GM12878 (cell line): Measurements from ENCODE around the gene PTGS1. TPM values are rescaled to one million over a fixed set of nuclear protein-coding genes. Genes with fewer than 3 reads are reported as not detected.

Experiments used
- ATAC-seq: fragments of 200-7000 bp; cut with Tn5 transposase; 3 replicates; pipeline ENCODE4 v1.9.1; 2020; ENCODE audit warnings: mild to moderate bottlenecking, moderate library complexity
- BruUV-seq: library from RNA; stranded (reverse); fragments of 400-500 nt; replicated peaks from 2 replicates; lab custom pipeline; 2021; lab: Mats Ljungman, UMichigan
- CTCF ChIA-PET: fragments of 300-600 bp; sonication (Branson Sonifier 250); formaldehyde crosslinking; extraction: SDS; loops from one replicate; lab custom pipeline; 2021; ENCODE audit warnings: inconsistent platforms; lab: Yijun Ruan, JAX
- POLR2A ChIA-PET: fragments of 350-600 bp; formaldehyde crosslinking; extraction: SDS; loops from one replicate; lab custom pipeline; 2021; ENCODE audit warnings: inconsistent platforms; lab: Charles Lee
- RAD21 ChIA-PET: fragments of 300-600 bp; sonication (Branson Sonifier 250); formaldehyde crosslinking; loops from one replicate; lab custom pipeline; 2023; ENCODE audit warnings: antibody characterized with exemption; ENCODE audit not compliant: unreplicated experiment; lab: Charles Lee
- SMC1A ChIA-PET: fragments of 300-600 bp; sonication (Branson Sonifier 250); formaldehyde crosslinking; loops from one replicate; lab custom pipeline; 2023; ENCODE audit not compliant: unreplicated experiment, uncharacterized antibody; lab: Charles Lee
- DNase-seq: peaks from one replicate; pipeline ENCODE4 v3.0.0-alpha.2; 2011; ENCODE audit warnings: low read depth, low spot score
- FAIRE-seq: peaks from 3 replicates; lab custom pipeline; 2011; peaks lifted over from hg19 to GRCh38; lab: Jason Lieb, UNC
- H2AFZ ChIP-seq: 2 replicates; pipeline ENCODE4 v1.6.0; 2011; ENCODE audit warnings: low read depth, low read length, control low read depth; ENCODE audit not compliant: control insufficient read depth
- H3K27ac ChIP-seq: 2 replicates; pipeline ENCODE4 v1.5.1; 2011; ENCODE audit warnings: control low read depth; ENCODE audit not compliant: control insufficient read depth, insufficient read depth
- H3K27me3 ChIP-seq, 2 experiments: replicated peaks in 1 of 2; 2 replicates each; pipeline versions ENCODE4 v1.6.0 to v1.6.1; 2011; ENCODE audit warnings: low read length in 1 of 2; ENCODE audit not compliant: control insufficient read depth in 2 of 2, insufficient read depth in 2 of 2
- H3K36me3 ChIP-seq, 2 experiments: 2 replicates each; pipeline ENCODE4 v1.5.1; 2011; ENCODE audit warnings: low read length in 1 of 2; ENCODE audit not compliant: control insufficient read depth in 2 of 2, insufficient read depth in 2 of 2
- H3K4me1 ChIP-seq: 2 replicates; pipeline ENCODE4 v1.6.1; 2011; ENCODE audit warnings: mild to moderate bottlenecking, low read length, moderate library complexity, mixed read lengths; ENCODE audit not compliant: control insufficient read depth, insufficient read depth
- H3K4me2 ChIP-seq: 2 replicates; pipeline ENCODE4 v1.6.0; 2011; ENCODE audit warnings: control low read depth; ENCODE audit not compliant: control insufficient read depth, insufficient read depth
- H3K4me3 ChIP-seq: fragments of 200-600 bp; sonication (generic); 2 replicates; pipeline ENCODE4 v1.5.1; 2016
- H3K79me2 ChIP-seq: 2 replicates; pipeline ENCODE4 v1.6.0; 2011; ENCODE audit warnings: low read length; ENCODE audit not compliant: control insufficient read depth, insufficient read depth
- H3K9ac ChIP-seq: 2 replicates; pipeline ENCODE4 v1.8.0; 2011; ENCODE audit warnings: low read length, control low read depth, mixed read lengths; ENCODE audit not compliant: control insufficient read depth, insufficient read depth
- H3K9me3 ChIP-seq: replicated peaks from 3 replicates; pipeline ENCODE4 v1.5.1; 2011; ENCODE audit warnings: mild to moderate bottlenecking, low read length; ENCODE audit not compliant: control insufficient read depth, insufficient read depth
- H4K20me1 ChIP-seq: 2 replicates; pipeline ENCODE4 v1.6.0; 2011; ENCODE audit not compliant: control insufficient read depth, insufficient read depth
- BHLHE40 ChIP-seq, 2 experiments: fragments of 450-650 bp in 1 of 2; IDR thresholded peaks; 2 replicates each; pipeline ENCODE4 v1.6.1; 2011 to 2017; ENCODE audit warnings: low read depth in 2 of 2, borderline replicate concordance in 1 of 2, improper control_type of control experiment in 1 of 2, low read length in 1 of 2, mild to moderate bottlenecking in 1 of 2
- CHD1 ChIP-seq: IDR thresholded peaks from 2 replicates; pipeline ENCODE4 v1.6.1; 2012; ENCODE audit warnings: low read depth, low read length, improper control_type of control experiment
- CHD4 ChIP-seq: fragments of 200-600 bp; sonication (generic); IDR thresholded peaks from 2 replicates; pipeline ENCODE4 v1.6.1; 2016; ENCODE audit warnings: mild to moderate bottlenecking
- CREB1 ChIP-seq: IDR thresholded peaks from 2 replicates; pipeline ENCODE4 v1.6.1; 2012; ENCODE audit warnings: low read depth, mild to moderate bottlenecking, inconsistent platforms
- FOXK2 ChIP-seq: fragments of 450-650 bp; IDR thresholded peaks from 2 replicates; pipeline ENCODE4 v1.6.1; 2017; ENCODE audit warnings: mild to moderate bottlenecking, moderate library complexity
- GABPA ChIP-seq: IDR thresholded peaks from 2 replicates; pipeline ENCODE4 v1.6.1; 2014; ENCODE audit warnings: antibody characterized with exemption, low read depth, mild to moderate bottlenecking, inconsistent platforms
- HDGF ChIP-seq: fragments of 450-650 bp; IDR thresholded peaks from 2 replicates; pipeline ENCODE4 v1.6.1; 2016; ENCODE audit warnings: antibody characterized with exemption
- MAX ChIP-seq: IDR thresholded peaks from 2 replicates; pipeline ENCODE4 v1.6.1; 2012; ENCODE audit warnings: low read depth, low read length, improper control_type of control experiment
- MXI1 ChIP-seq: fragments of 150-350 bp; IDR thresholded peaks from 2 replicates; pipeline ENCODE4 v1.6.1; 2011; ENCODE audit warnings: low read depth, mild to moderate bottlenecking, inconsistent platforms, low read length, improper control_type of control experiment
- NRF1 ChIP-seq: conservative IDR thresholded peaks from 2 replicates; pipeline ENCODE4 v1.6.1; 2011; ENCODE audit warnings: mild to moderate bottlenecking, low read depth, low read length, improper control_type of control experiment
- PAX5 ChIP-seq: IDR thresholded peaks from 2 replicates; pipeline ENCODE4 v1.6.1; 2011; ENCODE audit warnings: low read depth, low read length, borderline replicate concordance
- SMC3 ChIP-seq: IDR thresholded peaks from 2 replicates; pipeline ENCODE4 v1.6.1; 2011; ENCODE audit warnings: low read length, improper control_type of control experiment, borderline replicate concordance
- SP1 ChIP-seq: IDR thresholded peaks from one replicate; pipeline ENCODE4 v1.6.1; 2011; ENCODE audit warnings: low read depth, low read length
- SUZ12 ChIP-seq: fragments of 200-600 bp; sonication (generic); IDR thresholded peaks from one replicate; pipeline ENCODE4 v1.6.1; 2018; ENCODE audit warnings: antibody characterized with exemption, mild to moderate bottlenecking; ENCODE audit not compliant: unreplicated experiment
- TAF1 ChIP-seq: IDR thresholded peaks from 2 replicates; pipeline ENCODE4 v1.6.1; 2011; ENCODE audit warnings: mild to moderate bottlenecking, low read depth, low read length, borderline replicate concordance
- TBL1XR1 ChIP-seq: IDR thresholded peaks from 2 replicates; pipeline ENCODE4 v1.6.1; 2012; ENCODE audit warnings: low read depth, low read length, improper control_type of control experiment
- YBX1 ChIP-seq: fragments of 450-650 bp; IDR thresholded peaks from 2 replicates; pipeline ENCODE4 v1.6.1; 2016; ENCODE audit warnings: antibody characterized with exemption
- ZBED1 ChIP-seq: IDR thresholded peaks from 2 replicates; pipeline ENCODE4 v1.6.1; 2016; ENCODE audit warnings: borderline replicate concordance
- ZNF384 ChIP-seq: IDR thresholded peaks from 2 replicates; pipeline ENCODE4 v1.6.1; 2012; ENCODE audit warnings: low read depth, mild to moderate bottlenecking, low read length, improper control_type of control experiment, borderline replicate concordance
- WGBS: methylation state at CpG from one replicate; pipeline ENCODE4 v1.1.6; 2016; ENCODE audit warnings: low lambda C conversion rate; ENCODE audit not compliant: insufficient replicate concordance, insufficient coverage; ENCODE audit errors: missing lambda C conversion rate; 5-methylcytosine and 5-hydroxymethylcytosine counted together
- in situ Hi-C: fragments of 300-500 bp; cut with MboI; formaldehyde crosslinking; loops from 9 replicates; pipeline ENCODE4 v1.14.3; 2018; ENCODE audit warnings: mixed read lengths
- intact Hi-C: fragments of 100-400 bp; cut with micrococcal nuclease; formaldehyde crosslinking; loops from one replicate; pipeline ENCODE4 v1.14.2; 2022; ENCODE audit not compliant: unreplicated experiment
- polyA plus RNA-seq, 11 experiments: library from polyadenylated mRNA; depleted of rRNA in 4 of 11; unstranded in 6 of 11; stranded (reverse) in 5 of 11; fragments of >200 nt; fragmentation: Nextera tagmentation in 4 of 11; fragmentation: Illumina TruSeq in 1 of 11; extraction: Ambion mirVana in 4 of 11; extraction: Trizol in 1 of 11; gene quantifications; 1 replicate in 1 of 11; 2 replicates in 10 of 11; pipeline versions ENCODE4 v1.2.1 to v1.2.3, GENCODE V29; 2011 to 2016; ENCODE audit warnings: inconsistent platforms in 2 of 11, missing spikeins in 2 of 11, low read depth in 1 of 11
- total RNA-seq, 4 experiments: library from RNA; depleted of rRNA in 3 of 4; stranded (reverse); fragments of >200 nt in 3 of 4; fragmentation: Illumina TruSeq in 1 of 4; extraction: Trizol in 1 of 4; gene quantifications; 2 replicates each; pipeline versions ENCODE4 v1.2.1 to v1.2.3, GENCODE V29; 2013 to 2021
- TF ChIP-seq, protein P1 (sequence below): IDR thresholded peaks from 2 replicates; pipeline ENCODE4 v1.6.1; 2011; ENCODE audit warnings: low read depth, mild to moderate bottlenecking, low read length, moderate library complexity, borderline replicate concordance; ENCODE audit errors: extremely low read depth

The PTGS1 gene
- total and polyA plus RNA-seq, 10 of the 15 experiments (the other 5 are each of a cell fraction or from before 2014, with no cell fraction given): 0.16 to 2.8 (median 0.96) TPM

DNA sequence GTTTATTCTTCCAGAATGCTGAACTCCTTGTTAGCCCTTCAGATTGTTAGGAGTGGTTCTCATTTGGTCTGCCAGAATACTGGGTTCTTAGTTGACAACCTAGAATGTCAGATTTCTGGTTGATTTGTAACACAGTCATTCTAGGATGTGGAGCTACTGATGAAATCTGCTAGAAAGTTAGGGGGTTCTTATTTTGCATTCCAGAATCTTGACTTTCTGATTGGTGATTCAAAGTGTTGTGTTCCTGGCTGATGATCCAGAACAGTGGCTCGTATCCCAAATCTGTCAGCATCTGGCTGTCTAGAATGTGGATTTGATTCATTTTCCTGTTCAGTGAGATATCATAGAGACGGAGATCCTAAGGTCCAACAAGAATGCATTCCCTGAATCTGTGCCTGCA is 21.9 kb downstream of the PTGS1 start:
- no peaks in the 10 kb centered on the region for H3K79me2 ChIP-seq
- H3K4me3 ChIP-seq: no peak overlapping the region
- intact Hi-C loops: no loop called here
- no TSS peak for BruUV-seq
- H4K20me1 ChIP-seq: no peaks in the 10 kb centered on the region
- RAD21 ChIA-PET: no interaction called here
- H2AFZ ChIP-seq: no peak overlapping the region
- WGBS: 17% methylated on average over 2 of the region's 2 CpGs
- no peak for ATAC-seq
- H3K4me1 ChIP-seq: peaks cover 8% of the 10 kb centered on the region
- CTCF ChIA-PET: no interaction called here
- no peaks in the 10 kb centered on the region for H3K9me3 ChIP-seq
- POLR2A ChIA-PET: no interaction called here
- TF ChIP-seq MXI1 (no peak), YBX1 (no peak), TAF1 (no peak), HDGF (no peak), CHD1 (no peak), ZBED1 (no peak), TBL1XR1 (no peak), SMC3 (no peak), FOXK2 (no peak), SUZ12 (no peak), BHLHE40 (IDR thresholded peaks at IDR 0.05; ENCODE audit: borderline replicate concordance in 1 of 2, low read depth in 2 of 2, low read length in 1 of 2) (no peak), PAX5 (no peak), CHD4 (no peak), SP1 (no peak), MAX (no peak), ZNF384 (no peak), GABPA (no peak), NRF1 (no peak), CREB1 (no peak)
- TF ChIP-seq, protein P1, sequence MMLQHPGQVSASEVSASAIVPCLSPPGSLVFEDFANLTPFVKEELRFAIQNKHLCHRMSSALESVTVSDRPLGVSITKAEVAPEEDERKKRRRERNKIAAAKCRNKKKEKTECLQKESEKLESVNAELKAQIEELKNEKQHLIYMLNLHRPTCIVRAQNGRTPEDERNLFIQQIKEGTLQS: no peak
- H3K9ac ChIP-seq: no peak overlapping the region
- H3K36me3 ChIP-seq: no peaks in the 10 kb centered on the region
- SMC1A ChIA-PET: no interaction called here
- DNase-seq: no peak
- in situ Hi-C loops: no loop called here
- no peak overlapping the region for H3K27ac ChIP-seq
- no peak overlapping the region for H3K4me2 ChIP-seq
- FAIRE-seq: no peak
- H3K27me3 ChIP-seq: no peaks in the 10 kb centered on the region; a peak in 1 of 4 replicates
